Dedifferentiated amniotic fluid mesenchymal stem cell (primary cell): Measurements from ENCODE around the gene MAP3K1.

Experiments
- DNase-seq: peaks from one replicate; pipeline ENCODE4 v3.0.0-alpha.2; 2016; ENCODE audit errors: extremely low spot score

MAP3K1 gene

DNA sequence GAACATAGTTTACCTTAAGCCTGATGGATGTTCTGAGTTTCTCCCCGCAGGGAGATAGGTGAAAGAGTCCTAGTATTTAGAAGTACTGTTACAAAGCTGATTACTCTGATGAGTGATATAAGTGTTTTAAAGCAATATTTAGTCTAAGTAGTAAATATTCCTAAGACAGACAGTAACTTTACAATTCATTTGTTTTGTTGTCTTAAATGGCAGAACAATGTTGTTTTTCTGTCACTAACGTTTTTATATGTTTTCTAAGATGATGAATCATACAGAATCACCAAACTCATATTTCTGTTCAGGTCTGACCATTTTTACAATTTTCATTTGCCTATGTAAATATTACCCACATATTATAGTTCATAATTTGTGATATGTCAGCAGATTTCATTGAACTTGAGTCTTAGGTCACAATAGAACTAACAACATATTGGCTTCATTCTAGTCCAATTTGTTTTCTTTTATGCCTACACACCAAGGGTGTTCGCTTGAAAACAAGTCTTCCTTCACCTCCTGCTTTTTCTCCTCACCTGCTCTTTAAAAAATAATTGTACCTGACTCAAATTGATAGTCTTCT lies 30.6 kb downstream of the MAP3K1 start:
- no peak for DNase-seq

DNA sequence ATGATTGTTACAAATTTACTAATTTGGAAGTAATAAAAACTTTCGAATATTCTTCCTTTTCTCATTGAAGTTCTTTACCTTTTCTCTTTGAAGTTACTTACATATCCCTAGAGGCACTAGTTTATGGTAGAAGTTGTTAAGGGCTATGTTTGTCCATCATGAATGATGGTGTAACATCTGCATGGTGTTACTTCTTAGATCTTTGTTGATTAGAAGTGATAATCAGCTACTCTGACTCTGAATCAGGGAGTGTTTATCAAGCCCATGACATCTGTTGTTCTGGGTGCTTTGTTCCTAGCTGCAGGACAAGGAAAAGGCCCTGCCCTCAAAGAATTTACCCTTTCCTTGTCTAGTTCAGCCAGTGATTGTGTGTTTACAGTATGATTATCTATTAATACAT lies 32.9 kb downstream of the MAP3K1 start:
- DNase-seq: no peak

DNA sequence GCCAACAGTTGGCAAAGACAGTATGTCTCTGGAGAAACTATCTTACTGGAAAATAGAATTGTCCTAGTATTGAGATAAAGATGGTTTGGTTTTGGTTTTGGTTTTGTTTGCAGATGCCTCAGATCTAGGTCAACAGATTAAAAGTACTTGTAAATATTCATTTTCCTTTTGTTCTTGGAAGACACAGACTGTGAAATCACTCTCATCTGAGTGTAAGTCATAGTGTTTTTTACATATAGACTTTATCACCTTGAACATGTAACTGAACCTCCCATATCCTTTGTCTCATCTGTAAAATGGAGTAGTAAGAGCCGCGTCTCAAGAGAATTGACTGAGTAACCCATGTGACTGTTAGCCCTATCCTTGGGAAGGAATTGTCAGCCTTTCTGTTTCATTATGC lies 34.3 kb downstream of the MAP3K1 start:
- DNase-seq: no peak

DNA sequence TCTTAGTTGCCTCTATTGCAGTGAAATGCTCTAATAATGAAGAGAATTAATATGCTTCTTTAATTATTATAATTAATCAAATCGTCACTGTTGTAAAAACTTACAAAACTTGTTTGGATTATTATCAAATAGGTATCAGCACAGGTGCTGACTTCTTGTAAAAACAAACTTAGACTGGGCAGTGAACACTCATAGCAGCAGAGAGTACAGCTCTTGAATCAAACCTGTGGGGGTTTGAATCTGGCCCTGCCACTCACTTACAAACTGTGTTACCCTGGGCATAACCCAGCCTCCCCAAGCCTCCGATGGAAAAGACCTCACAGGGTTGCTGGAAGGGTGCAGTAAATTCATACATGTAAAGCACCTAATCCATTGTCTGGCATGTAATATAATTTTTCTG lies 35.1 kb downstream of the MAP3K1 start:
- no peak for DNase-seq

DNA sequence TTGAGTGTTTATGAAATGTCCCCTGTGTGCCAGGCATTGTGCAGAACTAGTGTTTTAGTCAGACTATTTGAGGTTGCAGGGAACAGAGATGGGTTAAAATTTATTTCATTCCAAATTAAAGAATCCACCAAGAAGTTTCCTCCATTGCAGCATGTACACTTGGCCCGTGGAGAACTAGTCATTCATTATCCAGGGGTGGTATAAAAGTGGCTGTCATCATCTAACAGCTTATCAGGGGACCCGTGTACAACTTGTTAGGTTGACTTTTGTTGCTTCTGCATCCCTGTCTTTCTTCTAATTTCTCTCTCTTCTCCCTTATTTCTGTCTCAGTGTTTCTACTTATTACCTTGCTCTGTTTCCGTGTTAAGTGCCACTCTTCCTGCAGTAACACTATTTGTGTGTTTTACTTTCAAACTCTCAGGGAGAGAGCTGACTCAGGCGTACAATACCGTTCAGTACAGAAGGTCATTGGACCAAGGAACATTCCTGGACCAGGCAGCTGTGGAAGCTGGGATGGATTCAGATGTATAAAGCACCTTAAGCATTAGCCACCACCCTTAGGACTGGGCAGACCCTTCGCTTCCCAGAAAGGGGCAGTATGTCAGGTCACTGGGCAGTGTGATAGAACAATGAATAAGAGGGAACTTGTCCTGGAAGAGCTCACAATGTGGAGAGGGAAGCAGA lies 36.1 kb downstream of the MAP3K1 start:
- no peak for DNase-seq

DNA sequence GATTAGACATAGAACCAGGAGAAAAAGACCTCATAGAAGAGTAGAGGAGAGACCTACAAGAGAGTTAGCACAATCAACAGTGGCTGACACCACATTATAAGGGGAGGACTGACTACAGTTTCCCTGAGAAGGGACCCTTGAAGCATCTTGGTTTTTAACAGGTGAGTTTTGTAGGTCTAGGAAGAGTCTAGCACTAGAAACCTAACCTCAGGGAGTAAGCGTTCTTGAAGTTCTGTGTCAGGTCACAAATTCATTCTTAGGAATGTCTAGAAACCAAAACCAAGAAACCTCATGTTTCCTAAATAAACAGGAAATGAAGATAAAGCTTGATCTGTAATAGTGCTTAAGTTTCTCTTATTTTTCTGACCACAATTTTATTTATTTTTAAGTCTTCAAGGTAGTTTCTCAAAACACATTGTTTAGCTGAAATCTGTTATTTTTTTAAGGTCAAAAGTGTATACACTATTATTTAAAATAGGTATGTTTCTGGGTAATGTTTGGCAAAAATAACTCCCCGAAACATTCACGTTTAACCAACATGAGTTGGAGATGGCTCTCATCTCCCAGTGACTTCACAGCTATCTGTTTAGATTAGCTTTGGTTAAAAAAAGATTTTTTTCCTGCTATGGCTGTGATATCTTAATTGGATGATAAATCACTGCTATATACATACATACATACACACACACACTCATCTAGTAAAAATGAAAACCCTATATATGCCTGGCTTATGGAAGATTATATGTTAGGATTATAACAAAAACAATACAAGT lies 37.1 kb downstream of the MAP3K1 start:
- DNase-seq: no peak

DNA sequence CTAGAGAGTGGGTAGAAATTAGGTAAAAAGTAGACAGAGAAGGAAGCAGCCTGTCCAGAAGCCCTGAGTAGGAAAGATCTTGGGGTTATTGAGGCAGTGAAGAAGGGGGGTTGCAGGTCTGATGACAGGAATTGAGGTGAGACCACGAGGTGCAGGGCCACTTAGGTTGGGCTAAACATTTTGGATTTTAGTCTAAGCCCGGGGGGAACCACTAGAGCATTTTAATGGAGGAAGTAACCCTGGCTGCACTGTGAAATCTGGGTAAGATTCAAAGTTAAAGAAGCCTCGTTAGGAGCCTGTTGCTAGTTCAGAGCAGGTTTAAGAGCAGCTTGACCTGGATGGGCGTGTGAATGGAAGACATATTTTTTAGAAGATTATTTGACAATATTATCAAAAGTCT lies 38.3 kb downstream of the MAP3K1 start:
- no peak for DNase-seq

DNA sequence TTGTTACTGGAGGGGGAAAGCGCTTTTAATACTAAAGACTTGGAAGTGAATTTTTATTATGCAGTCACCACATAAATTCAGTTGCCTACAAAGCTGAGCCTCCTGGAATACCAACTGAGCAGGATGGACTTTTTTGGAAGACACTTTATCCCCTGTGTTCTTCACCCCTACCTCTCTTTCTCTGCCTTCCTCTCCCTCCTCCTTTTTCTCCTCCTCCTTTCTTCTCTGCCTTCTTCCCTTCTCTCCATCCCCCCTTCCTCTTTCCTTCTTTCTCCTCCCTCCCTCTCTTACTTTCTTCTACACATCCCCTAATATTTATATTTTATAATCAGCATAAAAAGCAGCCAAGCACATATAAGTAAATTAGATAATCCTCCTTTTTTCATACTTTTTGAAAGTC lies 39.6 kb downstream of the MAP3K1 start:
- DNase-seq: no peak

DNA sequence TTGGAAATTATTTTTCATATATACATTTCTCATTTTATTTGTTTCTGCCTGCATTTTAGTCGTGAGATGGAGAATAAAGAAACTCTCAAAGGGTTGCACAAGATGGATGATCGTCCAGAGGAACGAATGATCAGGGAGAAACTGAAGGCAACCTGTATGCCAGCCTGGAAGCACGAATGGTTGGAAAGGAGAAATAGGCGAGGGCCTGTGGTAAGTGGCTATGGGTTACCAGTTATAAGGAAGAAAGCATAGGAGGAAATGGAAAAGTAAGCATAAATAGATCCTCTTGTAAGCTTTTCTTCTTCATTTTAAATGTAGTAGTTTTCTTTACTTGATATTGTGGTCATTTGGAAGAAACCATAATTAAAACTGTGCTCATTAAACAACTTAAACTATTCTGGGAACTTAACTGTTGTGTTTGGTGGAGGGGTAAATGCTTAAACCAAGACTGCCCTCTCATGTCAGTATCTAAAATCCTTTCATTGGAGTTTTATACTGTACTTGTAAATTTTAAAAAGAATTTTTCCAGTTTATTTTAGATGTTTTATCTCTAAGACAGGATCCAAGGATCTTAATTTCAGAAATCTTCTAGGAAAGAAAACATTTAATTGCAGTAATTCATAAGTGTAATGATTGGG lies 41.3 kb downstream of the MAP3K1 start:
- DNase-seq: no peak

DNA sequence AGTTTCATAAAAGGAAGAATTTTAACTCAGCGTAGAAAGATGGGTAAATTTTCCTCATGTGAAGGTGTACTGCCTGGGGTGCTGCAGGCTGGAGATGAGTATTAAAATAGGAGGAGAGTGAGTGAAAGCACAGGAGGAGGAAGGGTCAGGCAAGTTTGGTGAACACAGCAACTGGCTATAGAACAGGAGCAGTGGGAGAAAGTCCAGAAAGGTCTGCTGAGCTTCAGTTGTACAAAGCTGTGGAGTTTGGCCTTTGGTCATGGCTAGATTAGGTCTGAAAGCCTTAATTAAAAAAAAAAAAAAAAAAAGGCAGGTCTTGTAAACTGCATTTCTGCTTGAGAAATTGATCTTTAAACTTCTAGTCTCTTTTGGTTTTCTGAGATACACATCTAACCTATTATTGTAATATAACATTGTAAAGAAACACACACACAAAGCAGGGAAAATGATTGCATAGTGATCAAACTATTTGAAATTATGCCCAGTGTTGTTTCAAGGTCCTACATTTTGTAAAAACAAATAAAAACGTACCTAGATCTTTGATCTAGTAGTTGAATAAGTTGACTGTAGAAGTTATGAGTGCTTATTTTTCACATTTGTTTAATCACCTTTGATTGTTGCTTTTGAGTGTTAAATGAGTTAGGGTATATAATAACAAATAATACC lies 43.6 kb downstream of the MAP3K1 start:
- no peak for DNase-seq

DNA sequence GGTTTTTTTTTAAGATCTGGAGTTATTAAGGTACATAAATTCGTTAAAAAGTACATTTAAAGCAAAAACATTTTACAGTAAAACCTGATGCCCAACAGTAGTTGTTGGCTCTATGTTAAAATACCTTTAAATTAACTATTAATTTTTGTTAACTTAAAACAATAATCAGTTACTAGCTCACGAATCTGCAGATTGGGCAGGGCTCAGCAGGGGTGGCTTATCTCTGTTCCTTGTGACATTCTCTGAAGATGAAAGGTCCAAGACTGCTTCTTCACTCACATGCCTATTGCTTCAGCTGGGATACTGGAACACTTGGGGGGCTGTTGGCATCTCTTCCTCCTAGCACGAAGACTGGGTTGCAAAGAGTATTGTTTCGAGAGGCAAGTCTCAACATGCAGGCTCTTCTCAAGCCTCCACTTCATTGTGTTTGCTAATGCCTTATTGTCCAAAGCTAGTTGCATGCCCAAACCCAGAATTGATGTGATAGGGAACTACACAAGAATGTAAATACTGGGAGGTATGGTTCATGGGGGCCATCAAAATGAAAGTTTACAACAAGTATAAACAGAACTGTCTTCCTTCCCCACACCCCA lies 46.6 kb downstream of the MAP3K1 start:
- no peak for DNase-seq

DNA sequence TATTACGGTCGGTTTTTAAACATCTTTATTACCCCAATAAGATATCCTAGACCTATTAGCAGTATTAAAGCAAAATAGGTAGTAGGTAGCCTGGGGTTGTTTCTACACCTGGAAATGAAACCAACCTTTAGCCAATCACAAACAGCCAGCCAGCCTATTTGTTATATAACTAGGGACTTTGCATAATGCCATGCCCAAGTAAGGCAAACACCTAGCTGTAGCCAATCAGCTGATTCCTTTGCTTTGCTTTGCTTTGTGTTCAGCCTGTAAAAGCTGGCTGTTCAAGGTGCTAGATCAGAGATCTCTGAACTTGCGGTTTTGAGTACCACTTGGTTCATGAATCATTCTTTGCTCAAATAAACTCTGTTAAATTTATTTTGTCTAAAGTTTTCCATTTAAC lies 47.6 kb downstream of the MAP3K1 start:
- DNase-seq: no peak

DNA sequence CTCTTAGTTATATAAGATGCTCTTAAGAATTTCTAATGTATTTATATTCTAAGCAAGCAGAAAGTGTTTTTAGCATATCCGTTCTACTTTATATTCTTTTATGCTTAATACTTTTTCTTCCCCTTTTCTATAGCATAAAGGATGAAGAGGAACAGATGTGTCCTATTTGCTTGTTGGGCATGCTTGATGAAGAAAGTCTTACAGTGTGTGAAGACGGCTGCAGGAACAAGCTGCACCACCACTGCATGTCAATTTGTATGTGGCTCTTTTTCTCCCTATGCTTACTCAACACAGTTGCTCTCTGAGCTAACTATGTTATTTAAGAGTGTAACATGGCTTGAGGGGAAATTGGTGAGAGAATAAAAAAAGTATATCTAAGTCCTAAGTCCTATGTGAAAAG lies 56.4 kb downstream of the MAP3K1 start:
- DNase-seq: no peak

DNA sequence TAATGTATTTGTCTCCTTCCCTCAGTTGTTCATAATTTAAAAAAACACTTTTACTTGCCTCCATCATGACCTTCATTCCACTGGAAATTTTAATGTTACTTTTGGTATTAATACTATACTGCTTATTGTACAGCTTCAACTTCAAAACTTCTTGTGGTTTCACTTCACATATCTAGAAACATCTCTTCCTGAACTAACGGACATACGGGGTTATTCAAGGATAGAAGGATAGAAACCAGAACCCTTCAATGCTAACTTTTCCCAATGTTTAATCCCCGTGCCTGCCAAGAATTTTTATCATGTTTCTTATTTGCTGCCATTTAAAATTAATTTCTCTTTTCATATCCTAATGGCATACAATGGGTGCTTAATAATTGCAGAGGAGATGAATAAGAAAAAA lies 57.7 kb downstream of the MAP3K1 start:
- DNase-seq: no peak

DNA sequence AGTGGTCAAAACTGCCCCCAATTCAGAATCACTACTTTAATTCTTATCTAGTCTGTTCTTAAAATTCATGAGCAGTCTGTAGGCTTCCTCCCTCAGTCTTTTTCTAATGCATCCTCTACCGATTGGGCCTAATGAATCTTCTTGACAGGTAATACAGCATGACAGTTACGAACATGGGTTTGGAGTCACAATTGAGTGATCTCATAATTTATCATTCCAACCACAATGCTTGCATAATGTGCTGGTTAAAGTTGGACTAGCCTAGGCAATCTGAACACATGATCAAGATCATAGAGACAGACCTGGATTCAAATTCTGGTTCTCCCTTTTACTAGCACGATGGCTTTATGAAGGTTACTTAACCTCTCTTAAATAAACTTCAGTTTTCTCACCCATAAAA lies 61.0 kb downstream of the MAP3K1 start:
- DNase-seq: no peak

DNA sequence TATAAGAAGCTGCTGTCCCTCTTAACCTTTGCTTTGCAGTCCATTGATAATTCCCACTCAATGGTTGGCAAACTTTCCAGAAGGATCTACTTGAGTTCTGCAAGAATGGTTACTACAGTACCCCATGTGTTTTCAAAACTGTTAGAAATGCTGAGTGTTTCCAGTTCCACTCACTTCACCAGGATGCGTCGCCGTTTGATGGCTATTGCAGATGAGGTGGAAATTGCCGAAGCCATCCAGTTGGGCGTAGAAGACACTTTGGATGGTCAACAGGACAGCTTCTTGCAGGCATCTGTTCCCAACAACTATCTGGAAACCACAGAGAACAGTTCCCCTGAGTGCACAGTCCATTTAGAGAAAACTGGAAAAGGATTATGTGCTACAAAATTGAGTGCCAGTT lies 66.2 kb downstream of the MAP3K1 start:
- no peak for DNase-seq

DNA sequence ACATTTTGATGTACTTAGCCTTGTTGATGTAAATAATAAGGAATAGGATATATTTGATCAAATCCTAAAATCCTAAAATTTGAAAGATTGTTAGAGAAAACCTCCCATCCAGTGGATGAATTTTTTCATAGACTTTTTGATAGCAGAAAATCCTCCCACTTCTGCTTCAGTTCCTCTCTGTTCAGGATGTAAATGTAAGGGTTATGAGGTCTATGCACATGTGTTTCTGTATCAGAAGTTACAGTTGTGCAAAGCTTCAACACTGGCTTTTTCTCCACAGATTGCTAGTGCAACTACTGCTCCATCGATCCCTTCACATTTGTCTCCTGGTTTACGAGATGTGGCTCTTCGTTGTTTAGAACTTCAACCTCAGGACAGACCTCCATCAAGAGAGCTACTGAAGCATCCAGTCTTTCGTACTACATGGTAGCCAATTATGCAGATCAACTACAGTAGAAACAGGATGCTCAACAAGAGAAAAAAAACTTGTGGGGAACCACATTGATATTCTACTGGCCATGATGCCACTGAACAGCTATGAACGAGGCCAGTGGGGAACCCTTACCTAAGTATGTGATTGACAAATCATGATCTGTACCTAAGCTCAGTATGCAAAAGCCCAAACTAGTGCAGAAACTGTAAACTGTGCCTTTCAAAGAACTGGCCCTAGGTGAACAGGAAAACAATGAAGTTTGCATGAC lies 78.1 kb downstream of the MAP3K1 start:
- DNase-seq: no peak

DNA sequence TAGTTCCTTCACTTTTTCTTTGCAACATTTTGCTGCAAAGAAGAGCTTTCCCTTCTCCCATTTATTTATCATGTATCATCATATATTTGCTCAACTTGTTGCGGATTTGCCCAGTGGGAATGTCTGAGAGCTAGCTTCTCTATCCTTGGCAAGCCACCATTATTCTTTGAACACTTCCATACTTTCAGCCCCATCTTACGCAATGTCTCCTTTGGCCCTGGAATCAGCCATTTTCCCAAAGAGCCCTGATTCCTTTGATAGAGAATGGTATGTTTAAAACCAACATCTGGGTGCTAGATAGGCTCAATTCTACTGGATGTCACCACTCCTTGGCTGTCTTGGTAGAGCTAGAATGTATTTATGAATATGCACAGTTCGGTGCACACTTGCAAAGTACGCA lies 81.4 kb downstream of the MAP3K1 start:
- DNase-seq: no peak

DNA sequence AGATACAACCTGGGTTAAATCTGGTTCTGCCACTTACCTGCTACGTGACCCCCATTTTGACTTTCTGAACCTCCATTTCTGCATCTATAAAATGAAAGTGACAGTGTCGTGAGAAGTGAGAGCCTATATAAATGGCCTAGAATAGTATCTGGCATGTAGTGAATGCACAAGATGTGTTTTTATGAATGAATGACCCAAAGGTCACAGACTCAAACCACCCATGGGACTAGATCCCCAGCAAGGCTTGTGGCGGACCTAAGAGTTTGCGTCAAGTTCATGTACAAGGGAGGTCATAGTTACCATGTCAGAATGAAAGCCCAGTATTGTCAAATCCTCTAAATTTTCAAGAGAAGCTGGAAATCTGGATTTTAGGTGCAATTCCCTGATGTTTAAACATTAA lies 82.9 kb downstream of the MAP3K1 start:
- DNase-seq: no peak

DNA sequence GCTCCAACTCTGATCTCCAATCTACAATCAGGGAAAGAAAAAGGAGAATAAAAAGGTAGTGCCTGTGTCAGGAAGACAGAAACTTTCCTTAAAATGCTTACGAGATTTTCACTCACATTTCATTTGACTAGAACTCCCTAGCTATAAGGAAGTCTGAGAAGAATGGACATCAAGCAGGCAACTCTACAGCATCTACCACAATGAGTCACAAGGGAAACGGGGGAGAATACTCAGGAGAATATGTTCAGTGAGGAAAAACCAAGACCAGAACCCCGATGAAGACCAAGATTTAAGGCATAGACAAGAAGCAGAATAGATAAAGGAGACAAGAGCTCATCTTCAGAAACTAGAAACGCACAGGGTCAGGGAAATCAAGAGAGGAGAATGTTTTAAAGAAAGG lies 85.0 kb downstream of the MAP3K1 start:
- DNase-seq: no peak

DNA sequence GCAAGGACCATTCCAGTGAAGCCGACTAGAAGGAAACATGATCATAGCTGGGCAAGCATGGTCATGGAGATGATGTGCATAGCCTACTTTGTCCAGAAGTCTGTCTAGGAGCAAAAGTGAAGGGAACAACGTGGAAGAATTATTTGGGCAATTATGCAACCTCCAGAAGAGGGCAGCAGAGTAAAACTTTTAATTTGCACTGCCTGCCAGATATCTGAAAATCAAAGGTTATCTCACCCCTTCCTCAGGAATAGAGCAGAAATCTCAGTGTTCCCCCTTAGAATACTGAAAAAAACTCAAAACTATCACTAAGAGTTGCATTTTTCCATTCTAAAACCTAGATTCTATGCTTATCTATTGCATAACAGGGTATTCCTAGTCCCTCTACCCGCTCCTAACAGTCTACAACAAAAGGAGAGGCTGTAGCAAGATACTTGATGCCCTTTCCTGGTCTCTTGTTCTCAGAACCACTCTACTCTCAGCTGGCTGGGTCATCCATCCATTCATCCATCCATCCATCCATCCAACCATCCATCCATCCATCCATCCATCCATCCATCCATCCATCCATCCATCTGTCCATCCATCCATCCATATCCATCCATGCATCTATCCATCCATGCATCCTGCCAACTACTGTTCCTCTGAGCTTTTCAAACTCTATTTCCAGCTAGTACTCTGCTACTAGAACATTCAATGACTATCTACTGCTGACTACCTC lies 85.7 kb downstream of the MAP3K1 start:
- no peak for DNase-seq
